CD4-positive, alpha-beta T cell (primary cell): ENCODE results near the gene TSPAN8. TPM values are rescaled to one million over a fixed set of nuclear protein-coding genes. Genes with fewer than 3 reads are reported as not detected.

Source experiments
- ATAC-seq: fragments of 200-7000 bp; cut with Tn5 transposase; one replicate; pipeline ENCODE4 v1.10.0; 2022; ENCODE audit warnings: mild to moderate bottlenecking; ENCODE audit not compliant: poor library complexity
- CTCF ChIA-PET: fragments of 350-600 bp; sonication (Branson Sonifier 250); formaldehyde crosslinking; loops from one replicate; lab custom pipeline; 2021; ENCODE audit warnings: antibody characterized with exemption, inconsistent platforms; lab: Charles Lee
- POLR2A ChIA-PET: fragments of 350-600 bp; sonication (Branson Sonifier 250); formaldehyde crosslinking; loops from one replicate; lab custom pipeline; 2021; ENCODE audit warnings: antibody characterized with exemption, inconsistent platforms; lab: Charles Lee
- DNase-seq, 14 experiments: peaks; one replicate each; pipeline ENCODE4 v3.0.0-alpha.2; 2013 to 2020; ENCODE audit warnings: mixed read lengths in 2 of 14
- H3K27ac ChIP-seq, 2 donors: one replicate each; pipeline versions ENCODE4 v1.5.1 to v1.7.0; 2013; ENCODE audit warnings: low read length in 2 of 2, low read depth in 1 of 2, mild to moderate bottlenecking in 1 of 2
- H3K27me3 ChIP-seq, 2 experiments: 1 replicate in 1 of 2; 2 replicates in 1 of 2; pipeline versions ENCODE4 v1.6.1 to v1.7.0; 2013; ENCODE audit warnings: low read length in 2 of 2, control low read depth in 1 of 2, mild to moderate bottlenecking in 1 of 2, moderate library complexity in 1 of 2; ENCODE audit not compliant: insufficient read depth in 2 of 2, control insufficient read depth in 1 of 2
- H3K36me3 ChIP-seq: one replicate; pipeline ENCODE4 v1.6.1; 2013; ENCODE audit warnings: low read length, control low read depth; ENCODE audit not compliant: insufficient read depth
- H3K4me1 ChIP-seq: one replicate; pipeline ENCODE4 v1.6.1; 2013; ENCODE audit warnings: low read length, control low read depth; ENCODE audit not compliant: insufficient read depth
- H3K4me3 ChIP-seq: one replicate; pipeline ENCODE4 v1.5.1; 2013; ENCODE audit warnings: mild to moderate bottlenecking, low read length, moderate library complexity
- H3K9me3 ChIP-seq, 2 experiments: 1 replicate in 1 of 2; 2 replicates in 1 of 2; pipeline versions ENCODE4 v1.6.1 to v1.7.0; 2013; ENCODE audit warnings: low read length in 2 of 2, mild to moderate bottlenecking in 2 of 2, control low read depth in 1 of 2, moderate library complexity in 1 of 2; ENCODE audit not compliant: control insufficient read depth in 1 of 2, insufficient read depth in 1 of 2
- H3K27ac Mint-ChIP-seq: one replicate; pipeline ENCODE4 v1.8.0; 2020; ENCODE audit warnings: mixed read lengths
- H3K27me3 Mint-ChIP-seq: one replicate; pipeline ENCODE4 v1.8.0; 2021; ENCODE audit warnings: mixed read lengths
- H3K36me3 Mint-ChIP-seq: one replicate; pipeline ENCODE4 v1.8.0; 2021; ENCODE audit warnings: low read depth, mixed read lengths
- H3K4me1 Mint-ChIP-seq: one replicate; pipeline ENCODE4 v1.8.0; 2021; ENCODE audit warnings: low read depth, mixed read lengths
- H3K4me3 Mint-ChIP-seq: one replicate; pipeline ENCODE4 v1.8.0; 2020; ENCODE audit warnings: mild to moderate bottlenecking, mixed read lengths
- H3K9me3 Mint-ChIP-seq: one replicate; pipeline ENCODE4 v1.8.0; 2020; ENCODE audit warnings: mixed read lengths
- CTCF ChIP-seq: fragments of 200-600 bp; IDR thresholded peaks from one replicate; pipeline ENCODE4 v1.8.0; 2022; ENCODE audit warnings: antibody characterized with exemption, mild to moderate bottlenecking
- intact Hi-C, 2 experiments: fragments of 100-400 bp; cut with DNase I in 1 of 2; cut with micrococcal nuclease in 1 of 2; formaldehyde crosslinking; loops; one replicate each; pipeline versions ENCODE4 v1.15.1 to v1.9.0; 2023 to 2025; cut with DNase I, micrococcal nuclease
- total RNA-seq, 174 experiments: library from RNA in 2 of 174; stranded (reverse) in 2 of 174; gene quantifications; one replicate each; pipeline ENCODE4 v1.2.3 and lab custom pipeline; 2021 to 2026

TSPAN8 gene
- total RNA-seq, 2 experiments from 2014 or later: not detected

- POLR2A ChIA-PET: no interaction called here
- no peak overlapping the region for H3K27ac Mint-ChIP-seq
- H3K4me1 ChIP-seq: no peaks in the 10 kb centered on the region
These were observed 3.8 kb upstream of the TSPAN8 start for GRCh38 chr12:71161591-71161990.

GRCh38 chr12:71160585-71160984 is 2.8 kb upstream of the TSPAN8 start:
- ChIA-PET POLR2A (no interaction called here), CTCF (no interaction called here)
- Mint-ChIP-seq H3K4me3 (no peak overlapping the region), H3K4me1 (no peaks in the 10 kb centered on the region), H3K27me3 (no peaks in the 10 kb centered on the region), H3K27ac (no peak overlapping the region), H3K9me3 (no peaks in the 10 kb centered on the region), H3K36me3 (no peaks in the 10 kb centered on the region)
- intact Hi-C loops: no loop called here
- TF ChIP-seq CTCF: no peak
- Histone ChIP-seq H3K4me1 (no peaks in the 10 kb centered on the region), H3K36me3 (no peaks in the 10 kb centered on the region), H3K27me3 (no peaks in the 10 kb centered on the region), H3K4me3 (no peak overlapping the region), H3K27ac (no peak overlapping the region), H3K9me3 (no peaks in the 10 kb centered on the region)
- ATAC-seq (no peak), DNase-seq (no peak)

More at GRCh38 chr12:71161591-71161990, 3.8 kb upstream of the TSPAN8 start:
- CTCF ChIA-PET: no interaction called here
- Histone ChIP-seq H3K9me3 (peaks cover 0 to 8% of the 10 kb centered on the region in 2 experiments), H3K4me3 (no peak overlapping the region), H3K27me3 (no peaks in the 10 kb centered on the region), H3K27ac (no peak overlapping the region), H3K36me3 (no peaks in the 10 kb centered on the region)
- intact Hi-C loops: no loop called here
- no peak overlapping the region for H3K4me3 Mint-ChIP-seq
- no peaks in the 10 kb centered on the region for H3K27me3 Mint-ChIP-seq
- no peaks in the 10 kb centered on the region for H3K36me3 Mint-ChIP-seq
- no peaks in the 10 kb centered on the region for H3K9me3 Mint-ChIP-seq
- no peak for DNase-seq
- TF ChIP-seq CTCF: no peak
- H3K4me1 Mint-ChIP-seq: no peaks in the 10 kb centered on the region
- no peak for ATAC-seq

GRCh38 chr12:71159878-71160277 is 2.1 kb upstream of the TSPAN8 start:
- Mint-ChIP-seq H3K9me3 (no peaks in the 10 kb centered on the region), H3K4me1 (no peaks in the 10 kb centered on the region), H3K4me3 (no peak overlapping the region), H3K36me3 (no peaks in the 10 kb centered on the region), H3K27me3 (peaks cover 3% of the 10 kb centered on the region), H3K27ac (no peak overlapping the region)
- H3K4me1 ChIP-seq: no peaks in the 10 kb centered on the region
- DNase-seq: no peak
- CTCF ChIA-PET: no interaction called here
- POLR2A ChIA-PET: no interaction called here
- no peaks in the 10 kb centered on the region for H3K27me3 ChIP-seq
- no peak for ATAC-seq
- no peak overlapping the region for H3K4me3 ChIP-seq
- H3K36me3 ChIP-seq: no peaks in the 10 kb centered on the region
- no peak overlapping the region for H3K27ac ChIP-seq
- no peaks in the 10 kb centered on the region for H3K9me3 ChIP-seq
- intact Hi-C loops: no loop called here
- no peak for TF ChIP-seq CTCF
